B cell (primary cell): ENCODE measurements around the gene TOP1. TPM values are rescaled to one million over a fixed set of nuclear protein-coding genes. Genes with fewer than 3 reads are reported as not detected.

Source experiments
- ATAC-seq: fragments of 200-7000 bp; cut with Tn5 transposase; one replicate; pipeline ENCODE4 v1.10.0; 2021; ENCODE audit warnings: low read depth, mild to moderate bottlenecking, moderate number of reproducible peaks, moderate library complexity
- CTCF ChIA-PET: fragments of 350-600 bp; sonication (Branson Sonifier 250); formaldehyde crosslinking; loops from one replicate; lab custom pipeline; 2021; ENCODE audit warnings: antibody characterized with exemption, inconsistent platforms; lab: Charles Lee
- POLR2A ChIA-PET: fragments of 350-600 bp; sonication (Branson Sonifier 250); formaldehyde crosslinking; loops from one replicate; lab custom pipeline; 2021; ENCODE audit warnings: antibody characterized with exemption; lab: Charles Lee
- DNase-seq: peaks from one replicate; pipeline ENCODE4 v3.0.0; 2013
- H2AFZ ChIP-seq: 2 replicates; pipeline ENCODE4 v1.6.1; 2012; ENCODE audit warnings: mild to moderate bottlenecking, low read depth, low read length; ENCODE audit not compliant: insufficient read depth, poor library complexity, severe bottlenecking
- H3K27ac ChIP-seq, 2 donors: 1 replicate in 1 of 2; 2 replicates in 1 of 2; pipeline ENCODE4 v1.5.1; 2012 to 2013; ENCODE audit warnings: low read length in 2 of 2, mild to moderate bottlenecking in 2 of 2, moderate library complexity in 1 of 2
- H3K27me3 ChIP-seq, 4 experiments: fragments of 200-600 bp in 1 of 4; sonication (generic) in 1 of 4; replicated peaks in 1 of 4; 1 replicate in 2 of 4; 2 replicates in 2 of 4; pipeline versions ENCODE4 v1.6.1 to v1.7.0; 2013 to 2016; ENCODE audit warnings: low read length in 3 of 4, mild to moderate bottlenecking in 2 of 4, mixed read lengths in 1 of 4, moderate library complexity in 1 of 4; ENCODE audit not compliant: insufficient read depth in 4 of 4, control insufficient read depth in 3 of 4; ENCODE audit errors: control extremely low read depth in 1 of 4
- H3K36me3 ChIP-seq, 2 experiments: replicated peaks in 1 of 2; 1 replicate in 1 of 2; 2 replicates in 1 of 2; pipeline versions ENCODE4 v1.6.1 to v1.7.1; 2013; ENCODE audit warnings: low read length in 1 of 2; ENCODE audit not compliant: insufficient read depth in 2 of 2, control insufficient read depth in 1 of 2; ENCODE audit errors: control extremely low read depth in 1 of 2, extremely low read depth in 1 of 2
- H3K4me1 ChIP-seq, 2 donors: fragments of 200-600 bp in 1 of 2; sonication (generic) in 1 of 2; 1 replicate in 1 of 2; 2 replicates in 1 of 2; pipeline versions ENCODE4 v1.5.1 to v1.6.1; 2013 to 2017; ENCODE audit warnings: low read length in 2 of 2; ENCODE audit not compliant: control insufficient read depth in 2 of 2, insufficient read depth in 2 of 2
- H3K4me2 ChIP-seq: replicated peaks from 2 replicates; pipeline ENCODE3; 2012; ENCODE audit warnings: mild to moderate bottlenecking, low read depth, low read length; ENCODE audit not compliant: poor library complexity, severe bottlenecking
- H3K4me3 ChIP-seq, 5 experiments: fragments of 200-600 bp in 1 of 5; sonication (generic) in 1 of 5; 1 replicate in 3 of 5; 2 replicates in 2 of 5; pipeline versions ENCODE4 v1.5.1 to v1.7.0; 2011 to 2016; ENCODE audit warnings: low read length in 4 of 5, mild to moderate bottlenecking in 4 of 5, low read depth in 2 of 5, control low read depth in 1 of 5, moderate library complexity in 1 of 5; ENCODE audit not compliant: insufficient read depth in 1 of 5; ENCODE audit errors: control extremely low read depth in 1 of 5, extremely low read depth in 1 of 5
- H3K79me2 ChIP-seq: fragments of 200-600 bp; sonication (generic); one replicate; pipeline ENCODE4 v1.6.0; 2016; ENCODE audit warnings: low read length; ENCODE audit not compliant: control insufficient read depth, insufficient read depth
- H3K9ac ChIP-seq: fragments of 200-600 bp; sonication (generic); 2 replicates; pipeline ENCODE4 v1.6.1; 2017; ENCODE audit warnings: mild to moderate bottlenecking, low read length, moderate library complexity
- H3K9me3 ChIP-seq, 3 donors: one replicate each; pipeline versions ENCODE4 v1.6.1 to v1.7.1; 2013; ENCODE audit warnings: low read length in 2 of 3; ENCODE audit not compliant: control insufficient read depth in 2 of 3, insufficient read depth in 1 of 3; ENCODE audit errors: control extremely low read depth in 1 of 3
- H4K20me1 ChIP-seq: 2 replicates; pipeline ENCODE4 v1.6.0; 2012; ENCODE audit warnings: mild to moderate bottlenecking, low read length; ENCODE audit not compliant: insufficient read depth, control insufficient read depth, poor library complexity, severe bottlenecking
- H3K27ac Mint-ChIP-seq: one replicate; pipeline ENCODE4 v1.8.0; 2021; ENCODE audit warnings: mixed read lengths
- H3K27me3 Mint-ChIP-seq: one replicate; pipeline ENCODE4 v1.8.0; 2021; ENCODE audit warnings: mixed read lengths
- H3K4me1 Mint-ChIP-seq: one replicate; pipeline ENCODE4 v1.8.0; 2021; ENCODE audit warnings: mixed read lengths
- H3K4me3 Mint-ChIP-seq: one replicate; pipeline ENCODE4 v1.8.0; 2021; ENCODE audit warnings: mixed read lengths
- H3K9me3 Mint-ChIP-seq: one replicate; pipeline ENCODE4 v1.8.0; 2022; ENCODE audit warnings: mixed read lengths; ENCODE audit not compliant: insufficient read depth
- CTCF ChIP-seq: fragments of 200-600 bp; IDR thresholded peaks from one replicate; pipeline ENCODE4 v1.8.0; 2022; ENCODE audit warnings: antibody characterized with exemption, mild to moderate bottlenecking
- EZH2 ChIP-seq: IDR thresholded peaks from 2 replicates; pipeline ENCODE4 v1.6.1; 2012; ENCODE audit warnings: borderline replicate concordance, low read depth, mild to moderate bottlenecking, moderate library complexity, low read length; ENCODE audit not compliant: insufficient read depth, poor library complexity, severe bottlenecking
- WGBS: methylation state at CpG from one replicate; pipeline ENCODE4 v1.1.5; 2013; ENCODE audit warnings: missing lambda C conversion rate; ENCODE audit not compliant: insufficient coverage; 5-methylcytosine and 5-hydroxymethylcytosine counted together
- intact Hi-C: fragments of 100-400 bp; cut with micrococcal nuclease; formaldehyde crosslinking; loops from one replicate; pipeline ENCODE4 v1.10.0; 2022
- polyA plus RNA-seq: library from polyadenylated mRNA; depleted of rRNA; stranded (reverse); fragments of >200 nt; gene quantifications from 2 replicates; pipeline ENCODE4 v1.2.3, GENCODE V29; 2012
- total RNA-seq, 2 donors: library from RNA; stranded (reverse); fragments of 120-200 nt in 1 of 2; gene quantifications; 1 replicate in 1 of 2; 2 replicates in 1 of 2; pipeline versions ENCODE4 v1.2.3 to v1.2.4, GENCODE V29; 2013 to 2022

TOP1 gene
- total and polyA plus RNA-seq, 2 donors (not counting 1 experiment from before 2014, with no cell fraction given), result 5.4 to 44.9 TPM

GRCh38 chr20:41172296-41173140 is 143.9 kb downstream of the TOP1 start:
- Mint-ChIP-seq H3K27ac (peak overlapping the region; percentile 6), H3K27me3 (no peaks in the 10 kb centered on the region), H3K4me3 (no peak overlapping the region), H3K4me1 (peaks cover 4% of the 10 kb centered on the region), H3K9me3 (no peaks in the 10 kb centered on the region)
- DNase-seq (no peak), ATAC-seq (no peak)
- Histone ChIP-seq H3K9me3 (no peaks in the 10 kb centered on the region), H3K36me3 (peaks cover 0 to 55% of the 10 kb centered on the region in 2 experiments), H3K79me2 (no peaks in the 10 kb centered on the region), H3K27ac (no peak overlapping the region), H3K27me3 (no peaks in the 10 kb centered on the region), H3K4me2 (no peak overlapping the region), H3K9ac (no peak overlapping the region), H3K4me1 (peaks cover 6% of the 10 kb centered on the region in 2 donors), H4K20me1 (no peaks in the 10 kb centered on the region), H2AFZ (no peak overlapping the region), H3K4me3 (no peak overlapping the region)
- POLR2A ChIA-PET, result interaction anchor here (0.7 to 1.5 kb wide), 2 partner anchors 39 to 133 kb away, joined by 3 to 9 read pairs; no protein-coding TSS in a partner anchor
- CTCF ChIA-PET, result interaction anchor here (0.6 to 7.4 kb wide), 47 partner anchors 8 to 435 kb away, joined by 3 to 196 read pairs (median 5); partner anchors contain the start of genes LPIN3 and PLCG1
- TF ChIP-seq CTCF, result no peak
- no peak for TF ChIP-seq EZH2
- 95% methylated on average over 16 of the region's 18 CpGs for WGBS
- intact Hi-C loops, result loop anchor here (1.0 kb wide), 2 partner anchors 37 to 60 kb away; no protein-coding TSS in a partner anchor
